Cerebellar nuclear complex (tissue), 1 donor: ENCODE measurements around the gene NUAK2.

Source experiments
- DNase-seq, 2 experiments: peaks; one replicate each; lab custom pipeline; 2025; lab: John Stamatoyannopoulos, UW

NUAK2 gene

GRCh38 chr1:205319081-205320018, 2.2 kb downstream of the NUAK2 start:
- DNase-seq = no peak

GRCh38 chr1:205318231-205318991, 3.1 kb downstream of the NUAK2 start:
- DNase-seq = no peak

GRCh38 chr1:205317311-205317917, 4.1 kb downstream of the NUAK2 start:
- peak; percentile 81 to 90 for DNase-seq

GRCh38 chr1:205316161-205316566, 5.4 kb downstream of the NUAK2 start:
- no peak for DNase-seq

- no peak for DNase-seq
Observed at GRCh38 chr1:205315008-205315618, 6.4 kb downstream of the NUAK2 start.

GRCh38 chr1:205313563-205314308, 7.8 kb downstream of the NUAK2 start:
- no peak for DNase-seq

- no peak for DNase-seq
Observed at GRCh38 chr1:205312866-205313562, 8.5 kb downstream of the NUAK2 start.

- DNase-seq = no peak
Observed at GRCh38 chr1:205310976-205311704, 10.4 kb downstream of the NUAK2 start.

GRCh38 chr1:205309741-205310140, 11.8 kb downstream of the NUAK2 start:
- no peak for DNase-seq

- no peak for DNase-seq
Observed at GRCh38 chr1:205306929-205307566, 14.5 kb downstream of the NUAK2 start.

GRCh38 chr1:205304695-205305070, 16.9 kb downstream of the NUAK2 start:
- no peak for DNase-seq

GRCh38 chr1:205304046-205304694, 17.4 kb downstream of the NUAK2 start:
- no peak for DNase-seq

GRCh38 chr1:205303247-205303888, 18.2 kb downstream of the NUAK2 start:
- DNase-seq = no peak

- DNase-seq = no peak
Observed at GRCh38 chr1:205301842-205302588, 19.5 kb downstream of the NUAK2 start.

- no peak for DNase-seq
Observed at GRCh38 chr1:205301205-205301821, 20.2 kb downstream of the NUAK2 start.

GRCh38 chr1:205300149-205300548, 21.4 kb downstream of the NUAK2 start:
- DNase-seq = no peak
